Natural killer cell (primary cell): ENCODE data around the gene LRRC31. TPM values are rescaled to one million over a fixed set of nuclear protein-coding genes. Genes with fewer than 3 reads are reported as not detected.

Experiments used
- ATAC-seq, 3 donors: fragments of 150-1000 bp in 2 of 3; fragments of 200-7000 bp in 1 of 3; cut with Tn5 transposase; 1 replicate in 1 of 3; 2 replicates in 2 of 3; pipeline ENCODE4 v1.10.0; 2021; ENCODE audit warnings: mild to moderate bottlenecking in 2 of 3, moderate library complexity in 2 of 3
- DNase-seq, 2 donors: peaks; one replicate each; pipeline versions ENCODE4 v3.0.0 to v3.0.0-alpha.2; 2013 to 2021; ENCODE audit warnings: mixed read lengths in 1 of 2
- H3K27ac ChIP-seq: one replicate; pipeline ENCODE4 v1.5.1; 2013; ENCODE audit warnings: mild to moderate bottlenecking, low read length
- H3K27me3 ChIP-seq: one replicate; pipeline ENCODE4 v1.6.1; 2013; ENCODE audit warnings: low read length; ENCODE audit not compliant: control insufficient read depth, insufficient read depth
- H3K36me3 ChIP-seq: one replicate; pipeline ENCODE4 v1.6.1; 2013; ENCODE audit warnings: low read length; ENCODE audit not compliant: control insufficient read depth, insufficient read depth
- H3K4me1 ChIP-seq: one replicate; pipeline ENCODE4 v1.6.1; 2013; ENCODE audit warnings: low read length; ENCODE audit not compliant: control insufficient read depth, insufficient read depth
- H3K4me3 ChIP-seq: one replicate; pipeline ENCODE4 v1.5.1; 2013; ENCODE audit warnings: low read length
- H3K9me3 ChIP-seq: one replicate; pipeline ENCODE4 v1.6.1; 2013; ENCODE audit warnings: low read length; ENCODE audit not compliant: control insufficient read depth, insufficient read depth
- H3K27ac Mint-ChIP-seq, 2 donors: one replicate each; pipeline ENCODE4 v1.8.0; 2022; ENCODE audit warnings: mild to moderate bottlenecking in 2 of 2, mixed read lengths in 2 of 2, moderate library complexity in 1 of 2
- H3K27me3 Mint-ChIP-seq, 2 donors: one replicate each; pipeline ENCODE4 v1.8.0; 2022; ENCODE audit warnings: low read depth in 2 of 2, mixed read lengths in 2 of 2
- H3K36me3 Mint-ChIP-seq: one replicate; pipeline ENCODE4 v1.8.0; 2022; ENCODE audit warnings: mixed read lengths
- H3K4me1 Mint-ChIP-seq, 2 donors: one replicate each; pipeline ENCODE4 v1.8.0; 2022; ENCODE audit warnings: mixed read lengths in 2 of 2
- H3K4me3 Mint-ChIP-seq: one replicate; pipeline ENCODE4 v1.8.0; 2022; ENCODE audit warnings: mild to moderate bottlenecking, moderate library complexity, mixed read lengths
- H3K9me3 Mint-ChIP-seq, 2 donors: one replicate each; pipeline ENCODE4 v1.8.0; 2022; ENCODE audit warnings: mixed read lengths in 2 of 2
- WGBS: methylation state at CpG from one replicate; pipeline ENCODE4 v1.1.7; 2013; ENCODE audit warnings: missing lambda C conversion rate; ENCODE audit not compliant: insufficient coverage; 5-methylcytosine and 5-hydroxymethylcytosine counted together
- intact Hi-C: fragments of 100-400 bp; cut with micrococcal nuclease; formaldehyde crosslinking; loops from one replicate; pipeline ENCODE4 v1.14.2; 2022
- total RNA-seq, 4 donors: library from RNA; stranded (reverse); fragments of 120-200 nt in 1 of 4; gene quantifications; one replicate each; pipeline versions ENCODE4 v1.2.3 to v1.2.4, GENCODE V29; 2013 to 2022
- TF ChIP-seq, protein P1 (sequence below): fragments of 200-600 bp; IDR thresholded peaks from one replicate; pipeline ENCODE4 v1.8.0; 2022; ENCODE audit warnings: antibody characterized with exemption

LRRC31 gene
- total RNA-seq, 3 donors from 2014 or later (not counting 1 experiment from before 2014, with no cell fraction given), result not detected

DNA sequence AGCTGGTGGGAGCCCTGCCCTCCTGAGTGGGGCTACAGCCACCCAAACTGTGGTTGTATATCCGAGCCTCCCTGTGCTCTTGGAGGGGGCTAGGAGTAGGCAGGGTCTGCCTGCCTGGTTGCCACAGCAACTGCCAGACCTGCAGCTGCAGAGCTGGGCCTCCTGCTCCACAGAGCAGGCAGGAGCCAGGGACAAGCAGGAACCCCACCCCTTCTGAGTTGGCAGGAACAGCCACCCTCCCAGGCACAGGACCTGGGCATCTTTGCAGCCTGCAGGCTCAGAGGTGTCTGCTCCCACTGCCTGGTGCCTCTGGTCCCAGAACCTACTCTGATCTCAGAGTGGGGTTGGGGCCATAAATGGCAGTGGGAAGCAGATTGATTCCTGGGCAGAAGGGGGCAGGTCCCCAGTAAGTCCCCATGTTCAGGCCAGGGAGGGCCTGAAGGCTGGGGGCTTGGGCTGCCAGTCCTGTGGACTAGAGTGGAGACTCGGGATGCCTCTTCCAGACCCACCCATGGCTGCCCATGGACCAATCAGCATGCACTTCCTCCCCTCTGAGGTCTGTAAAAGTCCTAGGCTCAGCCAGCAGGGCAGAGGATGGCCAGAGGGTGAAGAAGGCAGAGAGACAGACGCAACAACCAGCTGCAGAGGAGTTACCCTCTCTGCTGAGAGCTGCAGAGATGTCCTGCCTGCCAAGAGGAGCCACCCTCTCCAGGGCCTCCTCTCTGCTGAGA, 10.3 kb upstream of the LRRC31 start:
- Mint-ChIP-seq H3K9me3 (no peaks in the 10 kb centered on the region), H3K4me1 (no peaks in the 10 kb centered on the region), H3K27ac (no peak overlapping the region), H3K36me3 (no peaks in the 10 kb centered on the region), H3K4me3 (no peak overlapping the region), H3K27me3 (peaks cover 2 to 16% of the 10 kb centered on the region in 2 donors)
- TF ChIP-seq, protein P1, sequence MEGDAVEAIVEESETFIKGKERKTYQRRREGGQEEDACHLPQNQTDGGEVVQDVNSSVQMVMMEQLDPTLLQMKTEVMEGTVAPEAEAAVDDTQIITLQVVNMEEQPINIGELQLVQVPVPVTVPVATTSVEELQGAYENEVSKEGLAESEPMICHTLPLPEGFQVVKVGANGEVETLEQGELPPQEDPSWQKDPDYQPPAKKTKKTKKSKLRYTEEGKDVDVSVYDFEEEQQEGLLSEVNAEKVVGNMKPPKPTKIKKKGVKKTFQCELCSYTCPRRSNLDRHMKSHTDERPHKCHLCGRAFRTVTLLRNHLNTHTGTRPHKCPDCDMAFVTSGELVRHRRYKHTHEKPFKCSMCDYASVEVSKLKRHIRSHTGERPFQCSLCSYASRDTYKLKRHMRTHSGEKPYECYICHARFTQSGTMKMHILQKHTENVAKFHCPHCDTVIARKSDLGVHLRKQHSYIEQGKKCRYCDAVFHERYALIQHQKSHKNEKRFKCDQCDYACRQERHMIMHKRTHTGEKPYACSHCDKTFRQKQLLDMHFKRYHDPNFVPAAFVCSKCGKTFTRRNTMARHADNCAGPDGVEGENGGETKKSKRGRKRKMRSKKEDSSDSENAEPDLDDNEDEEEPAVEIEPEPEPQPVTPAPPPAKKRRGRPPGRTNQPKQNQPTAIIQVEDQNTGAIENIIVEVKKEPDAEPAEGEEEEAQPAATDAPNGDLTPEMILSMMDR, result no peak
- DNase-seq, result no peak
- Histone ChIP-seq H3K36me3 (no peaks in the 10 kb centered on the region), H3K9me3 (no peaks in the 10 kb centered on the region), H3K4me1 (no peaks in the 10 kb centered on the region), H3K27me3 (no peaks in the 10 kb centered on the region), H3K27ac (no peak overlapping the region), H3K4me3 (no peak overlapping the region)
- no peak for ATAC-seq
- WGBS, result 94% methylated on average over 3 of the region's 3 CpGs
- intact Hi-C loops, result no loop called here

DNA sequence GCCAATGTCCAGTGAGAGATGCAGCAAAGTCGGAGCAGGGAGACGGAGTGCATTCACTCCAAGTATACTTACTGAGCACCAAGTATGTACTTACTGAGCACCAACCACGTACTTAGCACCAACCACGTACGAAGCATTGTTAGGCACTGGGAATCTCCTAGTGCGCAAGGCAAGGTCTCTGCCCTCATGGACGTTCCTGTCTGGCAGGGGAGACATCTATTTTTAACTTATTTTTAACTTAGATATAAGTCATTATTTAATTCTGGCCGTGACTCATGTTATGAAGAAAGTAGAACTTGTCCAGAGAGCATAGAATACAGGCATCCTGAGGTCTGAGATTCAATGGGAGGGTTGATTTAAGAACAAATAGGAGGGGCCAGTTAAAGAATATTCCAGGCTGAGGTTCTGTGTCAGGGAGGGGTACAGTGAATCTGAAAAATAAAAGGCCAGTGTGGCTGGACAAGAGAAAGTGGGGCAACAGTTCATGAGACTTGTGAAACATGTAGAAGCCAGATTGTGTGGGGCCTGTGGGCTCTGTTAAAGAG, 9.3 kb upstream of the LRRC31 start:
- no peak overlapping the region for H3K27ac Mint-ChIP-seq
- intact Hi-C loops, result no loop called here
- TF ChIP-seq, protein P1, result no peak
- H3K9me3 ChIP-seq, result no peaks in the 10 kb centered on the region
- H3K27ac ChIP-seq, result no peak overlapping the region
- no peaks in the 10 kb centered on the region for H3K9me3 Mint-ChIP-seq
- H3K27me3 Mint-ChIP-seq, result peaks cover 4 to 15% of the 10 kb centered on the region in 2 donors
- no peak overlapping the region for H3K4me3 ChIP-seq
- ATAC-seq (no peak), DNase-seq (no peak)
- H3K36me3 ChIP-seq, result no peaks in the 10 kb centered on the region
- no peaks in the 10 kb centered on the region for H3K36me3 Mint-ChIP-seq
- H3K4me1 Mint-ChIP-seq, result no peaks in the 10 kb centered on the region
- WGBS, result 85% methylated on average over 7 of the region's 8 CpGs
- H3K4me3 Mint-ChIP-seq, result no peak overlapping the region
- no peaks in the 10 kb centered on the region for H3K4me1 ChIP-seq
- H3K27me3 ChIP-seq, result no peaks in the 10 kb centered on the region

DNA sequence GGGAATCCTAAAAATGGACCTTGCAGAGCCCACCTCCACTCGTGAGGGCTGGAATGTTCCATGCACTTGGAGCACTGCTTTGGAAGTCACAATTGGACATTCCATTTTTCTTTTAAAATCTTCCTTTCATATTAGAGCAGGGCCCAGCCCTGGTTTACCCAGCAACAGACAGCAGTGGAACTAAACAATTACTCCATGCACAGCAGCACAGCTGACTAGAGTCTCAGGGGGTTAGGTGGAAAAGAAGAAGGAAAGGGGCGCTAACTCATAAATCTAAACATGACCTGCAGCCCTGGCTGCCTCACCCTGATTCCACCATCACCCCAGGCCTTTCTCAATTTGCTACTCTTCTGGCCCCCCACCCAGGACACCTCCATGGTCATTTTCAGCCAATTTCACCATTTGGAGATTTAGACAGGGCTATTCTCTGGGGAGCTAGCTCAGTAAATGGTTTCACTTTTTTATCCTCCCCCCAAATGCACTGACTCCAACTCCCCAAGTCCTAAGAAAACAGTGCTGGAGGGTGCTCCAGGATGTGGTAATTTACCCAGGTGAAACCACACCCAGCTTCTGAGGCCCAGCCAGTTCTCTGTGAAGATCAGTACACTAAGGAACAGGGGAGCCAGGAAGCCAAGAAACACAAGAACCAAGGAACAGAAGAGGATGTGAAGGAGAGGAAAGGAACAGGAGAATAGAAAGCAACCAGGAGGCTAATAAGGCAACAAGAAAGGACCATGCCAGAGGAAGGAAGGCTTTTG, 1.6 kb upstream of the LRRC31 start:
- TF ChIP-seq, protein P1, result no peak

More for the DNA sequence above, 1.6 kb upstream of the LRRC31 start:
- DNase-seq (peak in 1 of 2 donors; percentile 22), ATAC-seq (no peak)
- no peak overlapping the region for H3K27ac Mint-ChIP-seq
- H3K4me1 Mint-ChIP-seq, result peaks cover 4% of the 10 kb centered on the region in 2 donors
- no peaks in the 10 kb centered on the region for H3K36me3 Mint-ChIP-seq
- H3K36me3 ChIP-seq, result no peaks in the 10 kb centered on the region
- no peak overlapping the region for H3K27ac ChIP-seq
- no peaks in the 10 kb centered on the region for H3K9me3 ChIP-seq
- H3K27me3 Mint-ChIP-seq, result peaks cover 11 to 14% of the 10 kb centered on the region in 2 donors
- H3K9me3 Mint-ChIP-seq, result no peaks in the 10 kb centered on the region
- no peaks in the 10 kb centered on the region for H3K27me3 ChIP-seq
- H3K4me3 ChIP-seq, result no peak overlapping the region
- 85% methylated on average over 1 of the region's 2 CpGs for WGBS
- H3K4me1 ChIP-seq, result no peaks in the 10 kb centered on the region
- intact Hi-C loops, result no loop called here
- no peak overlapping the region for H3K4me3 Mint-ChIP-seq
